H9 (cell line): ENCODE data around the gene ART3. TPM values are rescaled to one million over a fixed set of nuclear protein-coding genes. Genes with fewer than 3 reads are reported as not detected.
A peak's percentile ranks its signal among the peaks of the same experiment; 100 is the strongest.

Experiments
- DNase-seq: peaks from one replicate; pipeline ENCODE4 v3.0.0-alpha.2; 2017
- H2AFZ ChIP-seq: one replicate; pipeline ENCODE4 v1.6.1; 2013; ENCODE audit warnings: mild to moderate bottlenecking, low read length, control low read depth, moderate library complexity
- H2AK5ac ChIP-seq: 2 replicates; pipeline ENCODE4 v1.6.1; 2013; ENCODE audit warnings: low read length, control low read depth, mixed read lengths; ENCODE audit not compliant: insufficient read length
- H2BK120ac ChIP-seq: one replicate; pipeline ENCODE4 v1.6.1; 2013; ENCODE audit warnings: low read depth, mild to moderate bottlenecking, low read length, control low read depth, inconsistent platforms; ENCODE audit not compliant: poor library complexity, severe bottlenecking
- H2BK12ac ChIP-seq: 2 replicates; pipeline ENCODE4 v1.6.1; 2013; ENCODE audit warnings: low read length, control low read depth, mixed read lengths, low read depth; ENCODE audit not compliant: insufficient read length
- H2BK15ac ChIP-seq: 2 replicates; pipeline ENCODE4 v1.6.1; 2013; ENCODE audit warnings: low read depth, low read length, control low read depth
- H2BK20ac ChIP-seq: one replicate; pipeline ENCODE4 v1.6.1; 2013; ENCODE audit warnings: low read depth, mild to moderate bottlenecking, low read length, control low read depth, inconsistent platforms; ENCODE audit not compliant: poor library complexity, severe bottlenecking
- H2BK5ac ChIP-seq: 2 replicates; pipeline ENCODE4 v1.6.1; 2013; ENCODE audit warnings: low read length, control low read depth, mixed read lengths; ENCODE audit not compliant: insufficient read length
- H3K14ac ChIP-seq: 2 replicates; pipeline ENCODE4 v1.6.1; 2013; ENCODE audit warnings: low read length, control low read depth; ENCODE audit not compliant: insufficient read depth
- H3K18ac ChIP-seq: 2 replicates; pipeline ENCODE4 v1.6.1; 2013; ENCODE audit warnings: low read depth, mild to moderate bottlenecking, mixed read lengths, low read length, control low read depth; ENCODE audit not compliant: insufficient read length
- H3K23ac ChIP-seq: 2 replicates; pipeline ENCODE4 v1.6.1; 2013; ENCODE audit warnings: low read length, control low read depth, mixed read lengths, low read depth; ENCODE audit not compliant: insufficient read length
- H3K23me2 ChIP-seq: 2 replicates; pipeline ENCODE4 v1.6.1; 2013; ENCODE audit warnings: low read depth, mild to moderate bottlenecking, mixed read lengths, low read length, control low read depth; ENCODE audit not compliant: insufficient read length, poor library complexity, severe bottlenecking
- H3K27ac ChIP-seq: 2 replicates; pipeline ENCODE4 v1.5.1; 2013; ENCODE audit warnings: low read length, control low read depth, mixed read lengths, low read depth; ENCODE audit not compliant: insufficient read length
- H3K27me3 ChIP-seq: 2 replicates; pipeline ENCODE4 v1.6.1; 2013; ENCODE audit warnings: low read length, control low read depth, inconsistent platforms; ENCODE audit not compliant: insufficient read depth
- H3K4ac ChIP-seq: 2 replicates; pipeline ENCODE4 v1.6.1; 2013; ENCODE audit warnings: low read depth, mild to moderate bottlenecking, control low read depth, inconsistent platforms, low read length, moderate library complexity
- H3K4me1 ChIP-seq: 2 replicates; pipeline ENCODE4 v1.6.1; 2013; ENCODE audit warnings: low read length, control low read depth, inconsistent platforms; ENCODE audit not compliant: insufficient read depth
- H3K4me2 ChIP-seq: 2 replicates; pipeline ENCODE4 v1.6.1; 2013; ENCODE audit warnings: low read length, control low read depth, mixed read lengths; ENCODE audit not compliant: insufficient read length, insufficient read depth
- H3K56ac ChIP-seq: 2 replicates; pipeline ENCODE4 v1.6.1; 2013; ENCODE audit warnings: low read depth, mild to moderate bottlenecking, mixed read lengths, low read length, control low read depth; ENCODE audit not compliant: insufficient read length
- H3K79me1 ChIP-seq: 2 replicates; pipeline ENCODE4 v1.6.1; 2013; ENCODE audit warnings: low read depth, mild to moderate bottlenecking, moderate library complexity, low read length, control low read depth, inconsistent platforms; ENCODE audit not compliant: insufficient read depth, poor library complexity, severe bottlenecking
- H3K79me2 ChIP-seq: 2 replicates; pipeline ENCODE4 v1.6.1; 2013; ENCODE audit warnings: low read length, control low read depth, inconsistent platforms; ENCODE audit not compliant: insufficient read depth
- H3K9ac ChIP-seq: 2 replicates; pipeline ENCODE4 v1.6.1; 2013; ENCODE audit warnings: low read length, control low read depth, mixed read lengths; ENCODE audit not compliant: insufficient read length; ENCODE audit errors: extremely low read depth
- H3K9me3 ChIP-seq: one replicate; pipeline ENCODE4 v1.6.1; 2013; ENCODE audit warnings: low read depth, low read length, inconsistent platforms; ENCODE audit not compliant: control insufficient read depth
- H3T11ph ChIP-seq: one replicate; pipeline ENCODE4 v1.6.1; 2013; ENCODE audit warnings: mild to moderate bottlenecking, low read length, control low read depth, inconsistent platforms
- H4K20me1 ChIP-seq: one replicate; pipeline ENCODE4 v1.6.1; 2013; ENCODE audit not compliant: control insufficient read depth, insufficient read length, insufficient read depth
- H4K5ac ChIP-seq: 2 replicates; pipeline ENCODE4 v1.6.1; 2013; ENCODE audit warnings: low read depth, mild to moderate bottlenecking, mixed read lengths, low read length, control low read depth; ENCODE audit not compliant: insufficient read length
- H4K8ac ChIP-seq: replicated peaks from 2 replicates; pipeline ENCODE4 v1.6.1; 2013; ENCODE audit warnings: low read length, control low read depth, mixed read lengths, low read depth; ENCODE audit not compliant: insufficient read length
- H4K91ac ChIP-seq: 2 replicates; pipeline ENCODE4 v1.6.1; 2013; ENCODE audit warnings: low read depth, mild to moderate bottlenecking, moderate library complexity, mixed read lengths, low read length, control low read depth; ENCODE audit not compliant: insufficient read length
- H3K27ac Mint-ChIP-seq, 3 experiments: 2 replicates in 2 of 3; 3 replicates in 1 of 3; pipeline ENCODE4 v1.8.0; 2020 to 2021; ENCODE audit warnings: mixed read lengths in 3 of 3, mild to moderate bottlenecking in 1 of 3, moderate library complexity in 1 of 3
- H3K27me3 Mint-ChIP-seq: 2 replicates; pipeline ENCODE4 v1.8.0; 2021; ENCODE audit warnings: low read depth, mild to moderate bottlenecking, moderate library complexity, mixed read lengths
- H3K36me3 Mint-ChIP-seq, 3 experiments: 2 replicates in 2 of 3; 3 replicates in 1 of 3; pipeline ENCODE4 v1.8.0; 2020 to 2021; ENCODE audit warnings: low read depth in 3 of 3, mixed read lengths in 3 of 3; ENCODE audit not compliant: insufficient read depth in 1 of 3
- H3K4me1 Mint-ChIP-seq, 2 experiments: 2 replicates each; pipeline ENCODE4 v1.8.0; 2020; ENCODE audit warnings: mixed read lengths in 2 of 2
- H3K4me3 Mint-ChIP-seq, 2 experiments: 2 replicates in 1 of 2; 3 replicates in 1 of 2; pipeline ENCODE4 v1.8.0; 2020 to 2021; ENCODE audit warnings: mild to moderate bottlenecking in 2 of 2, mixed read lengths in 2 of 2, moderate library complexity in 1 of 2
- H3K9me3 Mint-ChIP-seq, 2 experiments: 2 replicates in 1 of 2; 3 replicates in 1 of 2; pipeline ENCODE4 v1.8.0; 2020; ENCODE audit warnings: mild to moderate bottlenecking in 2 of 2, mixed read lengths in 2 of 2, moderate library complexity in 1 of 2
- CTCF ChIP-seq: fragments of 200-600 bp; sonication (generic); conservative IDR thresholded peaks from 3 replicates; pipeline ENCODE4 v1.8.0; 2021; ENCODE audit warnings: antibody characterized with exemption, mild to moderate bottlenecking
- WGBS: extraction: QIAGEN DNeasy Blood & Tissue Kit; methylation state at CpG from one replicate; pipeline ENCODE4 v1.1.7; 2013; ENCODE audit warnings: missing lambda C conversion rate, low lambda C conversion rate, mixed read lengths; ENCODE audit not compliant: insufficient read length; ENCODE audit errors: extremely low coverage; 5-methylcytosine and 5-hydroxymethylcytosine counted together
- total RNA-seq: library from RNA; stranded (reverse); gene quantifications from 2 replicates; pipeline ENCODE4 v1.2.1, GENCODE V29; 2021

The ART3 gene
- total RNA-seq, 1 experiment from 2014 or later, result 0.74 TPM

GRCh38 chr4:76156635-76157034 lies 82.1 kb downstream of the ART3 start:
- DNase-seq, result no peak
- no peaks in the 10 kb centered on the region for H3K27me3 ChIP-seq
- no peak overlapping the region for H3K4me2 ChIP-seq
- Mint-ChIP-seq H3K4me1 (peaks cover 3 to 4% of the 10 kb centered on the region in 2 experiments; a peak in 1 of 4 replicates), H3K4me3 (no peak overlapping the region), H3K27me3 (peaks cover 5% of the 10 kb centered on the region), H3K9me3 (peaks cover 0 to 3% of the 10 kb centered on the region in 2 experiments; a peak in 1 of 5 replicates), H3K36me3 (peaks cover 6 to 19% (median 9%) of the 10 kb centered on the region in 3 experiments; a peak in 4 of 7 replicates), H3K27ac (peak overlapping the region in 1 of 3 experiments; percentile 18; a peak in 1 of 7 replicates)
- H3K23ac ChIP-seq, result no peak overlapping the region
- no peaks in the 10 kb centered on the region for H3K79me2 ChIP-seq
- no peak overlapping the region for H3K56ac ChIP-seq
- H2AK5ac ChIP-seq, result no peak overlapping the region
- no peak overlapping the region for H2BK15ac ChIP-seq
- WGBS, result no CpG with 5 or more reads among the region's 2 CpGs
- H4K20me1 ChIP-seq, result no peaks in the 10 kb centered on the region
- no peak overlapping the region for H2AFZ ChIP-seq
- H3K4ac ChIP-seq, result no peak overlapping the region
- no peak overlapping the region for H3K14ac ChIP-seq
- H2BK12ac ChIP-seq, result no peak overlapping the region
- H4K91ac ChIP-seq, result no peak overlapping the region
- H3K18ac ChIP-seq, result no peak overlapping the region
- H2BK20ac ChIP-seq, result no peak overlapping the region
- H4K8ac ChIP-seq, result no peak overlapping the region
- H3K4me1 ChIP-seq, result no peaks in the 10 kb centered on the region
- no peak overlapping the region for H4K5ac ChIP-seq
- no peak for TF ChIP-seq CTCF
- H2BK5ac ChIP-seq, result no peak overlapping the region
- H3K9ac ChIP-seq, result no peak overlapping the region
- no peaks in the 10 kb centered on the region for H3K23me2 ChIP-seq
- no peaks in the 10 kb centered on the region for H3K9me3 ChIP-seq
- H2BK120ac ChIP-seq, result no peak overlapping the region
- no peaks in the 10 kb centered on the region for H3K79me1 ChIP-seq
- no peak overlapping the region for H3T11ph ChIP-seq
- no peak overlapping the region for H3K27ac ChIP-seq
